Activated B cell treated with CpG ODN at 0.5 μM for 24 hours (primary cell): ENCODE measurements around the gene DAPK2. TPM values are rescaled to one million over a fixed set of nuclear protein-coding genes. Genes with fewer than 3 reads are reported as not detected.

Experiments
- ATAC-seq: fragments of 200-7000 bp; cut with Tn5 transposase; one replicate; pipeline ENCODE4 v1.10.0; 2021; ENCODE audit warnings: low read depth, mild to moderate bottlenecking, moderate library complexity
- CTCF ChIA-PET: fragments of 350-600 bp; sonication (Branson Sonifier 250); formaldehyde crosslinking; loops from one replicate; lab custom pipeline; 2021; ENCODE audit warnings: antibody characterized with exemption; lab: Charles Lee
- POLR2A ChIA-PET: fragments of 350-600 bp; sonication (Branson Sonifier 250); formaldehyde crosslinking; loops from one replicate; lab custom pipeline; 2021; ENCODE audit warnings: antibody characterized with exemption; lab: Charles Lee
- DNase-seq: peaks from one replicate; pipeline ENCODE4 v3.0.0; 2022
- H3K27ac Mint-ChIP-seq: one replicate; pipeline ENCODE4 v1.8.0; 2020; ENCODE audit warnings: mixed read lengths
- H3K27me3 Mint-ChIP-seq: one replicate; pipeline ENCODE4 v1.8.0; 2021; ENCODE audit warnings: mixed read lengths
- H3K36me3 Mint-ChIP-seq: one replicate; pipeline ENCODE4 v1.8.0; 2021; ENCODE audit warnings: low read depth, mixed read lengths
- H3K4me1 Mint-ChIP-seq: one replicate; pipeline ENCODE4 v1.8.0; 2021; ENCODE audit warnings: mixed read lengths
- H3K4me3 Mint-ChIP-seq: one replicate; pipeline ENCODE4 v1.8.0; 2020; ENCODE audit warnings: mild to moderate bottlenecking, mixed read lengths
- H3K9me3 Mint-ChIP-seq: one replicate; pipeline ENCODE4 v1.8.0; 2020; ENCODE audit warnings: mixed read lengths
- intact Hi-C: fragments of 100-400 bp; cut with micrococcal nuclease; formaldehyde crosslinking; loops from one replicate; pipeline ENCODE4 v1.15.1; 2024
- total RNA-seq: library from RNA; stranded (reverse); gene quantifications from 2 replicates; pipeline ENCODE4 v1.2.3, GENCODE V29; 2022
- TF ChIP-seq, protein P1 (sequence below): fragments of 200-600 bp; IDR thresholded peaks from one replicate; pipeline ENCODE4 v1.8.0; 2022; ENCODE audit warnings: antibody characterized with exemption, mild to moderate bottlenecking

Gene DAPK2
- total RNA-seq, 1 donor from 2014 or later = 4.3 TPM

DNA sequence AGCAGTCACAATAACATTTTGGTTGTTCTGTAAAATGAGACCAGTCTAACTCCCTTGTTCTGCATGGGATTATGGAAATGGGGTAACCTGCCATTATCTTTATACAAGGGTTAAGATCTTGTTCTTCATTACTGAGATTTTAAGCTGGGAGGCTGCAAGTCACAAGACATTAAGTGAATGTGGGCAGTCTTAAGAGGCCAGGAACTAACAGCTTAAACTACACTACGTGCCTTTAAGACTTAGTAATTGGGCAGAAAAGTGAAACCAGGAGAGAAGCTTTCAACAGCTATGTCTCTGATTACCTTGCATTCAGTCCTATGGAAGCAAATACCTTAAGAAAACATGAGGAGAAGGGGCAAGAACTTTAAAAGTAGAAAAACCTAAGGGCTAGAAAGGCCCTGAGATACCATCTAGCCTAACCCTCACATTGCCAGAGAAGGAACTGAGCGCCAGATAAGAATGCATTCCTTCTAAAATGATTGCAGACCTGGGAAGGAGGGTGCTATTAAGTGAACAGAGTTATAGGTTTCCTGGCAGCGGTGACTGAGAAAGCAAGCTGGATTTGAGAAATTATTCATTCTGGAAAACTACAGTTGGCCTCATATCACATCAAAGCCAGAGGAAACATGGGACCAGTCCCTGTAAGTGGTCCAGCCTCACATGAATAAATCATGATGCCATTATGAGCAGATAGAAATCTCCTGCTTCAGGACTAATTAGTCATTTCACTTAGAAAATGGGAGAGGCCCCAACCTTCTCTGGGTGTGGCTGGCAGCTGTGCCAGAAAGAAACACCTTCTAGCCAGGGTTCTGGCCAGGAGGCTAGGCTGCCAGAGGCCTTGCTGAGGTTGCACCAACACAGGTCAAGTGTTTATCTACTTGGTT lies 32.9 kb downstream of the DAPK2 start:
- H3K9me3 Mint-ChIP-seq = no peaks in the 10 kb centered on the region
- ChIA-PET CTCF (interaction anchor here (1.1 kb wide), 1 partner anchor 261 kb away, joined by 5 read pairs; no protein-coding TSS in a partner anchor), POLR2A (no interaction called here)
- H3K27ac Mint-ChIP-seq = no peak overlapping the region
- ATAC-seq = no peak
- TF ChIP-seq, protein P1, sequence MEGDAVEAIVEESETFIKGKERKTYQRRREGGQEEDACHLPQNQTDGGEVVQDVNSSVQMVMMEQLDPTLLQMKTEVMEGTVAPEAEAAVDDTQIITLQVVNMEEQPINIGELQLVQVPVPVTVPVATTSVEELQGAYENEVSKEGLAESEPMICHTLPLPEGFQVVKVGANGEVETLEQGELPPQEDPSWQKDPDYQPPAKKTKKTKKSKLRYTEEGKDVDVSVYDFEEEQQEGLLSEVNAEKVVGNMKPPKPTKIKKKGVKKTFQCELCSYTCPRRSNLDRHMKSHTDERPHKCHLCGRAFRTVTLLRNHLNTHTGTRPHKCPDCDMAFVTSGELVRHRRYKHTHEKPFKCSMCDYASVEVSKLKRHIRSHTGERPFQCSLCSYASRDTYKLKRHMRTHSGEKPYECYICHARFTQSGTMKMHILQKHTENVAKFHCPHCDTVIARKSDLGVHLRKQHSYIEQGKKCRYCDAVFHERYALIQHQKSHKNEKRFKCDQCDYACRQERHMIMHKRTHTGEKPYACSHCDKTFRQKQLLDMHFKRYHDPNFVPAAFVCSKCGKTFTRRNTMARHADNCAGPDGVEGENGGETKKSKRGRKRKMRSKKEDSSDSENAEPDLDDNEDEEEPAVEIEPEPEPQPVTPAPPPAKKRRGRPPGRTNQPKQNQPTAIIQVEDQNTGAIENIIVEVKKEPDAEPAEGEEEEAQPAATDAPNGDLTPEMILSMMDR = no peak
- no peak for DNase-seq
- H3K4me3 Mint-ChIP-seq = no peak overlapping the region
- H3K27me3 Mint-ChIP-seq = no peaks in the 10 kb centered on the region
- no peaks in the 10 kb centered on the region for H3K36me3 Mint-ChIP-seq
- intact Hi-C loops = no loop called here
- H3K4me1 Mint-ChIP-seq = peaks cover 32% of the 10 kb centered on the region

DNA sequence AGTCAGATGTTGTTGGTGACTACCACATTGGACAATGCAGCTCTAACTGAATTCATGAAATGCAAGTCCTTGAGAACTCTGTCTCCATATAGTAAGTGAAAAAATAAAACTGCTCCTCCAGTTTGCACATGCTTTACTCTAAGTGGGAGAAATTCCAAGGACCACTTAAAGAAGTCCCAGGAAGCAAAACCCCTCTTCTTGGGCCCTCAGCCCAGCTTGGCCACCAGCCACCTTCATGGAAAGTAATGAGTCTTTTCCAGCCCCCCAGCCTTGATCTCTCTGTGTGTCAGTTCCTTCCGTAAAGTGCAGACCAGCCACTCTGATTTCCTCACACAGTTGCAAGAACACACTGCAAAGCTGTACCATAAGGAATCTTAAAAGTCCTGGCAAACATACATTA lies 34.5 kb downstream of the DAPK2 start:
- Mint-ChIP-seq H3K27me3 (no peaks in the 10 kb centered on the region), H3K36me3 (no peaks in the 10 kb centered on the region), H3K9me3 (no peaks in the 10 kb centered on the region), H3K27ac (no peak overlapping the region), H3K4me3 (no peak overlapping the region), H3K4me1 (peaks cover 32% of the 10 kb centered on the region)
- ChIA-PET POLR2A (interaction anchor here (1.6 kb wide), 1 partner anchor 33 kb away, joined by 16 read pairs; no protein-coding TSS in a partner anchor), CTCF (interaction anchor here (1.4 to 3.7 kb wide), 7 partner anchors 25 to 259 kb away, joined by 5 to 59 read pairs (median 16); partner anchors contain the start of gene DAPK2)
- TF ChIP-seq, protein P1 = no peak
- DNase-seq (no peak), ATAC-seq (no peak)
- intact Hi-C loops = loop anchor here (2.0 kb wide), 2 partner anchors 141 to 185 kb away; no protein-coding TSS in a partner anchor

DNA sequence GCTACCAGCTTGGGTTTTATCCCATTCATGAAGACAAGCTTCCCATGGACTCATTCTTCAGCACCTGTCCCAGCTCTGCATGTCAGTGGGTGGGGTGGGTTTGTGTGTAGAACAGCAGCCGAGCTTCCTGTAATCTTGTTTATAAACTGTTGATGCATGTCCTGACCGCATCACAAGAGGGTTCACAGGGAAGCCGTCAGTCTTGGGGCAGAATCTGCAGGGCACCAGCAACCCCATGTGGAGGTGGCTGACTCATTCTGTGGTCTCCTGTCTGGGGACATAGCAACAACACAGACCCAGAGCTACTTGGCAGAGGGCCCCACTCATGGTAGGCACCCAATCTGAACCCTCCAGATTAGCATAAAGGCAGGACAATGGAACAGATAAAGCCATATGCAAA lies 35.6 kb downstream of the DAPK2 start:
- Mint-ChIP-seq H3K36me3 (no peaks in the 10 kb centered on the region), H3K4me3 (peak overlapping the region; percentile 69), H3K27ac (peak overlapping the region; percentile 89), H3K9me3 (no peaks in the 10 kb centered on the region), H3K27me3 (no peaks in the 10 kb centered on the region), H3K4me1 (peaks cover 32% of the 10 kb centered on the region)
- ChIA-PET POLR2A (interaction anchor here (0.6 to 2.8 kb wide), 14 partner anchors 18 to 397 kb away, joined by 3 to 25 read pairs (median 5); partner anchors contain the start of genes DAPK2 and HERC1), CTCF (interaction anchor here (0.6 to 3.7 kb wide), 26 partner anchors 16 to 508 kb away, joined by 3 to 59 read pairs (median 4); partner anchors contain the start of gene DAPK2)
- intact Hi-C loops = loop anchor here (1.0 to 2.0 kb wide), 7 partner anchors 23 to 258 kb away; no protein-coding TSS in a partner anchor
- peak; percentile 61 for DNase-seq
- TF ChIP-seq, protein P1 = no peak
- peak; percentile 97 for ATAC-seq

DNA sequence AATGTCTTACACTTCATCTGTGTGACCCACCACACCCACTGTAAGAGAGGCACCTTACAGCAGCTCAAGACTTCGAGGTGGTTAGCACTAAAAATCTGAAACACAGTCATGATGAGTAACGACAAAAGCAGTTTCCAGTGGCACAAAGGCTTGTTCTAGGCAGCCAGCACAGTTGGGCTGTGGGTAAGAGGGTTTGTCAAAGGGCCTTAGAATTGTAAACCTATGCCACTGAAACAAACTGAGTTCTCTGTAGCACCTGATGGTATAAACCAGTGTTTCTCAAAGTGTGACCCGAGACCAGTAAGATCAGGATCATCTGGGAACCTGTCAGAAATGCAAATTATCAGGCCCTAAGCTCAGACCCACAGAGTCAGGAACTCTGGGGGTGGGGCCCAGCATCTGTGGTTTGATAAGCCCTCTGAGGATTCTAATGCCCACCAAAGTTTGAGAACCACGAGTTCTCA lies 36.5 kb downstream of the DAPK2 start:
- CTCF ChIA-PET = interaction anchor here (0.9 to 3.7 kb wide), 11 partner anchors 23 to 257 kb away, joined by 3 to 59 read pairs (median 13); partner anchors contain the start of gene DAPK2
- peak; percentile 9 for ATAC-seq
- intact Hi-C loops = loop anchor here (1.0 to 2.0 kb wide), 7 partner anchors 23 to 258 kb away; no protein-coding TSS in a partner anchor
- H3K9me3 Mint-ChIP-seq = no peaks in the 10 kb centered on the region
- peak overlapping the region; percentile 89 for H3K27ac Mint-ChIP-seq
- no peaks in the 10 kb centered on the region for H3K27me3 Mint-ChIP-seq
- POLR2A ChIA-PET = interaction anchor here (0.9 to 2.8 kb wide), 11 partner anchors 17 to 258 kb away, joined by 3 to 25 read pairs (median 5); partner anchors contain the start of gene DAPK2
- TF ChIP-seq, protein P1 = no peak
- peak overlapping the region; percentile 69 for H3K4me3 Mint-ChIP-seq
- DNase-seq = no peak
- H3K36me3 Mint-ChIP-seq = no peaks in the 10 kb centered on the region
- peaks cover 32% of the 10 kb centered on the region for H3K4me1 Mint-ChIP-seq
